NCI-H1092 (cell line): Measurements from ENCODE around the gene GOPC.

ENCODE experiments used
- DNase-seq: peaks from one replicate; lab custom pipeline; 2025; lab: John Stamatoyannopoulos, UW

Gene GOPC

DNA sequence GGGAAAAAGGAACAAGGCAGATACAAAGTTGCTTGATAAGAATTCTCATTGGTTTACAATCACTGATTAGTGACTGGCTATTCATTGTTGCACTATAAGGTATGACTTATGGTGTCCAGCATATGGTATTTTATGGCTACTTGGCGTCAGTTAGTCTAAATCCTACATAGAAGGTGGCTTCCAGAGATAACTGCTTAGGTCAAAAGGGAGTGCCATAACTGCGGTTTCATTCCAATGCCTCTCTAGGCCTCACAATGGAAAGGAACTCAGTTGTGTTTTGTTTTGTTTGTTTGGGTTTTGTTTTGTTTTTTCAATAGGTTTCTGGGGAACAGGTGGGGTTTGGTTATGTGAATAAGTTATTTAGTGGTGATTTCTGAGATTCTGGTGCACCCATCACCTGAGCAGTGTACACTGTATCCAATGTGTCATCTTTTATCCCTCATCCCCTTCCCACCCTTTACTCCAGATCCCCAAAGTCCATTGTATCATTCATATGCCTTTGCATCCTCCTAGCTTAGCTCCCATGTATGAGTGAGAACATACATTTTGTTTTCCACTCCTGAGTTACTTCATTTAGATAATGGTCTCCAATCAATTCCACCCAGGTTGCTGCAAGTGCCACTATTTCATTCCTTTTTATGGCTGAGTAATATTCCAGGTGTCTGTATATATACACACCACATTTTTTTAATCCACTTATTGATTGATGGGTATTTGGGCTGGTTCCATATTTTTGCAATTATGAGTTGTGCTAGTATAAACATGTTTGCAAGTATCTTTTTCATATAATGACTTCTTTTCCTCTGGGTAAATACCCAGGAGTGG, 7.0 kb downstream of the GOPC start:
- DNase-seq = no peak

DNA sequence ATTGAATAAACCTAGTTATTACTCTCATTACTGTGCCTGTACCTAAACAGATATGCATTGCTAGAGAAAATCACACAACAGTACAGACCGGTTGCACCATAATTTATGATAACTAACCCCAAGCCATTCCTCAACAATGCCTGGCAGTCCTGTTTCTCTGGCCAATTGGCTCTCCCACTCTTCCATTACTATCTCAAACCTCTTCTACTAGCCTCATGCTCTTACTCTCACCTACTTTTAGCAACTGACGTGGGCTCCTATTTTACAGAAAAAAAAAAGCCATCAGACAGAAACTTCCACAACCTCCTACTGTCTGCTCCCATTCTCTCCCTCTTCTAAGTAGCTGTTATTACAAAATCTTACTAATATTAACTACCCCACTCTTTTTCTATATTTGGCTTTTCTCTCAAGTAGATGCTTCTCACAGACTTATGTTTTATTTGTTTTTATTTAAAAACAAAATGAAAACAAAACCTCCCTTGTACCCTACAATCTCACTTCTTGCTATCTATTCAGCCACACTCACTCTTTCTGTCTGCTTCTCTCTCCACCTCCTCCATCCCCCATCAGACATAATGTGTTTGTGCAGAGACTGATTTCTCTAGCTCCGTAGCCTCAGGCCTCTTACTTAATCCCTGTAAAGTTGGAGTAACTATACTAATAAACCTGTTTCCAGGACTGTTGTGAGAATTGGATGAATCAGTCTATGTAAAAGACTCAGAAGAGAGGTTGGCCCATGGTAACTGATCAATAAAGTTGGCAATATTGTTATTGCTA, 9.1 kb downstream of the GOPC start:
- DNase-seq = no peak

DNA sequence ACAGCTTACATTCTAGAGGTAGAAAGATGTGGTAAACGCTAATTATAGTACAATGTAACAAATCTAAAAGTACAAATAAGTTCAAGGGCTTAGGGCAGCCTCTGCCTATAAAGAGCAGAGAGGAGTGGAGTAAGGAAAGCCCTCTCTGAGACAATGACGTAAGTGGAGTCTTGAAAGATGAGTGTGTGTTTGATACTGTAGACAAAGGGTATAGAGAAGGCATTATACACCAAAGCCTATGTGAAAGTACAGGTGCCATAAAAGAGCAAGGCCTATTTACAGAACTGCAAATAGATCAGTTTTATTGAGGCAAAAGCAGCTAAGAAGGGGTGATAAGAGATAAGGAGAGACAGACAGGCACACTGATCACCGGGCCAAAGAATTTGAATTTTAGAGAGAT, 10.9 kb downstream of the GOPC start:
- DNase-seq = no peak

DNA sequence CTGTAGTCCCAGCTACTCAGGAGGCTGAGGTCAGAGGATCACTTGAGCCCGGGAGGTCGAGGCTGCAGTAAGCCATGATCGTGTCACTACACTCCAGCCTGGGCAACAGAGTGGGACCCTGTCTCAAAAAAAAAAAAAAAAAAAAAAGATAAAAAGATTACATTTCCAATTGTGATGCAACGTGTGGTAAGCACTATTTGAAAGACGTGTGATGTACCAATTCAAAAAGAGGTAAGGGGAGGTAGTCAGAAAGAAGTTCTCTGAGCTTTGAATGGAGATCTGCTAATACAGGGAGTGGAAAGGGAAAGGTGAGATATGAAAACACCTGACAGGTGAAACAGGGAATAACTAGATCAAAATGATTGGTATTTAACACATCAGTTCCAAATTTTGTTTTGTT, 11.9 kb downstream of the GOPC start:
- DNase-seq = no peak

DNA sequence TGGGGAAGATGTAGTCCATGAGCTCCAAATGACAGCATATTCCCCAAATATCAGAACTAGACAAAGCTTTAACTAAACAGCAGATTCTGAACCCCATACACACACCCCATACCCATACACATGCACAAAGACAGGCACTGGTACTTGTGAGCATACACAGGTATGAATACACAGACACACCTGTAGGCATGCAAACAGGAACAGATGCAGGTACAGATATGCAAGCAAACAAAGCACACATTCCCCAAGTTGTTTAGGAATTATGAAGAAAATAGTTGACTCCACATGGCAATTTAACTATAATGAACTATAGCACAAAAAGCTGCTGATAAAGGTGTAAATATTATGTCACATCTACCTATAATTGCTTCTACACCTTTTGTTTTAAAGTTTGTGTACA, 16.7 kb downstream of the GOPC start:
- DNase-seq = no peak

DNA sequence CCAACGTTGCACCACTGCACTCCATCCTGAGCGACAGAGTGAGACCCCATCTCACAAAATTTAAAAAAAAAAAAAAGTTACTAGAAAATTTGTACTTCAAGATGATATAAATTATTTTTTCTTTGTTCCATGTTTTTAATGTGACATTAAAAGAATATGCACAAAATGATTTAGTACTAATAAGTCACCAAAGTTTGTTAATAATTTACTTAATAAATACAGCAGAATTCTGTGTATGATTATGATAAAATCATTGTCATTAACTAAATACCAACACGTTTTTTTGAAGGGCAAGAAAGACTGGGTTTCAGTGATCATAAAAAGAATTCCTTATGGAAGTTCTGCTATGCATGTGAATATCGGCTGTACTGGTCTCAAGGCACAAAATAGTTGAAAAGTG, 28.1 kb downstream of the GOPC start:
- no peak for DNase-seq

DNA sequence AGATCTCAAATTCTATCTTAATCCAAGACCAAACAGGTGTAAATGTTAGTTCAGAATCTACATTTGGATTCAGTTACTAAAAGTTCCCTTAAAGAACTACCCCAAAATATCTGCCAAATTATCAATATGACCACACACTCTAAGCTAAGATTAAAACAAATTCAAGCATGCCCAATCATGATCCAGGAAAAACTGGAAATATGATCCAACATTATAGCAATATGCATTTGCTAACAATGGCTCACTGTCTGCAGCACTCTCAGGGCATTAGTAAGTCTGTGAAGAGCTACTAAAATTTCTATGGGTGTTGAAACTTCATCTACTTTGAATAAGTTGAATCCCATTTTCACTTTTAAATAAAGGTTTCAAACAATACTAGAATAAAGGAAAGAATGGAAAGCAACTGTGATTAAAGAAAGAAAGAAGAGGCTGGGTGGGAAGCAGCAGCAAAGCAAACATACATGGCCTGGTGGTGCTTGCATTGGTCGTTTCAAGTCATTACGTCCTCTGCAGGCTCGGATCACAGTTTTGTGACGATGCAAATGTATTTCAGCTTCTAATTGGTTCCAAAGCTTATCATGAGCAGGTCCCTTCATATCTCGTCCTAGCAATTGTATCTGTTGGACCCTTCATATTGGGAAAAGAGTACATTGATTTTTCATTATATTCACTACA, 29.2 kb downstream of the GOPC start:
- DNase-seq = no peak

DNA sequence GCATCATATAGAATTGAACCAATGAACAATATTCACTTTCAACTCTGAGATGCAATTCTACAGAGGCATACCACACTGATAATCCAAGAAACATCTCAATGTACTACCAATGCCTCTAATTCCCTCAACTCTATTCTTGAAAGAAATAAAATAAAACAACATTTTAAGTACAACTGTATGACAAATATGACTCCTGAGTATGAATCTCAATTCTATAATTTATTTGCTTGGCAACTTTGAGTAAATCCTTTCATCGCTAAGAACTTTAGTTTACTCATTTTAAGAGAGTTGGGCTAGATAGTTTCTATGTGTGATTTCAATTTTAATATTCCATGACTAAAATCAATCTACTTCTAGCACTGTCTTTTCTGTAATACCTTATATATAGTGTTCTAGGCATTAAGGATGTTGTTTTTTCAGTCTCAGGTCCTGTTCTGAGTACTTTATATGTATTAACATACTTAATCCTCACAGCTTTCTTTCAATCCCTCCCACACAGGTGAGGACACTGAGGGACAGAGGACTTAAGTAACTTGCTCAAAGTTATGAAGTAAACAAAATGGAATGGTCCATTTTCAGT, 33.4 kb downstream of the GOPC start:
- no peak for DNase-seq

DNA sequence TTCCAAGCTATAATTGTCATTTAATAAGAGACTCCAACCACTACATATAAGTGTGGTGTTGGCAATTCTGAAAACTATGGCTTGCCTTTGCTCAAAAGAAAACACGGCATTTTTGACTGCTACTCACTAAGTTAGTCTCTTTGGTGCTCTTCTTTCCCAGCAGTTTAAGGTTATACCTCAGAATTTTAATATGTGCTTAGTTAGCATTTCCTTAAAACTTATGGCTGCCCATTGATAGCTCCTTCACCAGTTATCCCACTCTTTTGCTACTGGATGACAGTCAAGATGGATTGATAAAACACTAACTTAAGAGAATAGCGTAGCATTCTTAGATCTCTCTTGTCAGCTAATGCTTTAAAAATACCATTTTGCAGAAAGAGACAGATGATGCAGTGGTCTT, 34.1 kb downstream of the GOPC start:
- no peak for DNase-seq

DNA sequence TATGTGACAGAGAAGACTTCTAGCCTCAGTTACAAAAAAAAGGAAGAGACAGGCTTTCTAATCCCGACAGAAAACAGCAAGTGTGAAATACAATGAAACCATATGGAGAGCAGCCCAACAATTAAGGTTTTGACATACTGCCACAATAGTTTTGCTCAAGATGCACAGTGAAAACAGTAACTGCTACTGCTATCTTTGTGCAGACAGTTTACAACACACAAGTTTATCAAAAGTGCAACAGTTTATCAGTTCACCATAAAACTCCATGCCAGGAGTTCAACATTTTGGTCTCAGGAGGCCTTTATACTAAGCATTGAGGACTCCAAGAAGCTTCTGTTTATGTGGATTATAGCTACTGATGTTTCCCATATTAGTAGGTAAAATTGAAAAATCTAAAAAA, 37.6 kb downstream of the GOPC start:
- DNase-seq = no peak

DNA sequence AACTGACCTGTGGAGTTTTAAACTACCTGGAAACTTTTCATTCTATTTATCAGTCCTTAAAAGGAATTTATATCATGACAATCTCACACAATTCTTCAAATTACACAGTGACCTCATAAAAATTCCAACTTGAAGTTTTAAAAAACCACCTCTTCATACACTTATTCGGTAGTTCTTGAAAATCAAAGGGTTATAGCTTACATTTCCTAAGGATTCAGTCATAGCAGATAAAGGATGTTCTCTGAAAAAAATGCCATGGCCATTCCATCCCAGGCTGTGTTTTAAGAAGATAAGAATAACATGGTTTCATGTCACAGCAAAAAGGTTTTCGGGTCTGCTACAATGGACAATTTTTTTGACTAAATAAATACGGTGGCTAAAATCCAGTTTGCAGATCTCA, 41.2 kb downstream of the GOPC start:
- DNase-seq = no peak

DNA sequence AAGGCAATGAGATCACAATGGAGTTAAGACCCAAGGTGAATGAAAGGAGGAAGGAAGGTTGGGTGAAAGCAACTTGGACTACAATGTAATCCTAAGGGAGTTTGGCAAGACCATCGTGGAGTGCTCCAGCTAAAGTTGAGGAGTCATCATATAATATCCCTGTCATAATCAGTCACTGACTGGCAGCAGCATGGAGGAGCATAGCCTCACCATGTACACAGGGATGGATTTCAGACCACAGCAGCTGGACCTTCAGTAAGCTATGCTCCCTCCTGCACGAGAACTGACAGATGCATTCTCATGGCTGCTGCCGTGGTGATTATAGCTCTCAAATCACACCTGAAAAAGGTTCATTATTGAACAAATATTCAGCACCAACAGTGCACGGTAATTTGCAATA, 43.0 kb downstream of the GOPC start:
- no peak for DNase-seq

DNA sequence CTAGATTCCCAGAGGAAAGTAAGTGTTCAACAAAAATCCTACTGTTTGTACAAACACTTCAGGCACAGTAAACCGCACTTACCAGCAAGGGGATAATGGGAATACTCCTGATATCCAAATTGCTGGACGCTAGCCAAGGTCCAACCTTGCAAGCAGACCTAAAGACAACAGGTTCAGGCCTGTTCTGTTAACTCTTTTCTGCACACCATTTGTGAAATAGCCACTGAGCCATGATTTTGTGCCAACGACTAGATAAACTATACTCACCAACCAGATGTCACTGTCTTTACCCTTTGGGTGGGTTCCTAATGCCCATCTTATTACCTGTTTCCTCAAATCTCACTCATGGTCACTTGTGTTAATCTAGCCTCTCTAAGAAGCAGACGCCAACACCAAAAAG, 43.5 kb downstream of the GOPC start:
- no peak for DNase-seq

DNA sequence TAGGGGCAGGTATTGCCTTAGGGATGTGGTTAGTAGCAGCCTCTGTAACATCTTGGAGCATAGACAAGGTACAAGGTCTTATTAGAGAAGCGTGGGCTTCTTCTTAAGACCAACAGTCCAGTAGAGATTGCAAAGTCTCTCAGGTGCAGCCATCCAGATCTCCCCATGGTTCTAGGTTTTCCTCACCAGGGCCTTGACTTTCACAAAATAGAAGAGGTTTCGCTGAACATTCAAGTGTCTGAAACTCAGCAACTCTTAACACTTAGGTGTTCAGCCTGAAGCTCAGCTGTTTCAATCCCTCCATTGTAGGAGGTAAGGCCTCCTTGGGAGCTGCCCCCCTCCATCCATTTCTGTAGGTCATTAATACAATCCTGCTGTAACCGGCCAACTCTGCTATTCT, 44.4 kb downstream of the GOPC start:
- no peak for DNase-seq

DNA sequence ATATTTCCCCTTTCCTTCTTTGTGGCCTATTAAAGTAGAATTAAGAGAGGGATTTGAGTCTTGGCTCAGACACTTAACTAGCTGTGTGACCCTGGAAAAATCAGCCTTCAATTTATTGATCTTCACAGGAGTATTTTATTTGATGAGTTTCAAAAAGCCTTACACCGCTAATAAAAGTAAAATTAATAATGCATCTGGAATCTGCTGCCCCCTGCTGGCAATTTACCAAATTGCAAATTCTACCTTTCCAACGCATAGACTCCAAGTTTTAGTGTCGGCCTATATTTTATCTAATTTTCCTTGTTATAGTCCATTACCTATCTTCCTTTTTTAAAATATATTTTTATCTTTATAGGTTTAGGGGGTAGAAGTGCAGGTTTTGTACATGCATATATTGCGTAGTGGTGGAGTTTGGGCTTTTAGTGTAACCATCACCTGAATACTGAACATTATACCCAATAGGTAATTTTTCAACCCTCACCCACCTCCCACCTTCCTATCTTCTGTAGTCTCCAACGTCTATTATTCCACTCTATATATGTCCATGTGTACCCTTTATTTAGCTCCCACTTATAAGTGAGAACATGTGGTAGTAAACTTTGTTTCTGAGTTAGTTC, 46.3 kb downstream of the GOPC start:
- no peak for DNase-seq

DNA sequence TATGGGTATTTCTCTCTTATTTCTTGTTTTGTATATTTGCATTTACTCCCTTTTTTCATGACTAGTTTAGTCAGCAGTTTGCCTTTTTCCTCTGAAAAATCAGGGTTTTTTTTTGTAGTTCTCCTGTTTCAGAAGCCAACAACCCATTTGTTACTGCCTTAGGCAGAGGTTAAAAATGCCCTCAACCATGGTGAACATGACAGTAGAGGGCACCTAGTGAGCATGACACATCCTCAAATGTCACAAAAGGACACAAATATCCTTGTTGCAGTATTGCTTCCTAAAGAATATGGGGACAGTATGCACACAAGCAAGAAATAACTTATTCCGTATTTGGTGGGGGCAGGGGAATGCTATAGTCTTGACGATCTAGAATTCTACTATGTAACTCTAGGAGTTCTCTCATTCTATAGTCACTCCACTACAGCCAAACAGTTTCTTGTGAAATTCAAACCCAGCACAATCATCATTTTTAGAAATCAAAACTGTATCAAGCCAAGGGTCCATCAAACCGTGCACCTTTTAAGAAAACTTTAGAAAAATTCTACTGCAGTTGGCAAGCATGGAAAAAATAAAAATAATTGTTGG, 47.0 kb downstream of the GOPC start:
- DNase-seq = no peak

DNA sequence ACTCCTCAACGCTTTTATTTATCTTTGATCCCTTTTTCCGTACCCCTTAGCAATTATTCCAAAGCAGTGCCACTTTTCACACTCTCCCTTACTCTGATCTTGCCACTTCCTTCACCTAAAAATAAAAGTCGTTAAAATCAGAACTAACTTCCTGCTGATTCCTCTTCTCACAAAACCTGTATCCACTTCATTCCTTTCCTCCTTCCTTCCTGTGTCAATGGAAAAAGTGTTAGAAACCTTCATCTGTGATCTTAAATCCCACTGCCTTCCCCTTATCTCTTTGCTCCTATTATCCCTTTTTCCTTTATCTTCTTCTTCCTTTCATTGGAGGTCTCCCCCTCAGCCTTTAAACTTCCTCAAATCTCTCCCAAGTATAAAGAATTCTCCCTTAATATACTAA, 49.2 kb downstream of the GOPC start:
- no peak for DNase-seq

DNA sequence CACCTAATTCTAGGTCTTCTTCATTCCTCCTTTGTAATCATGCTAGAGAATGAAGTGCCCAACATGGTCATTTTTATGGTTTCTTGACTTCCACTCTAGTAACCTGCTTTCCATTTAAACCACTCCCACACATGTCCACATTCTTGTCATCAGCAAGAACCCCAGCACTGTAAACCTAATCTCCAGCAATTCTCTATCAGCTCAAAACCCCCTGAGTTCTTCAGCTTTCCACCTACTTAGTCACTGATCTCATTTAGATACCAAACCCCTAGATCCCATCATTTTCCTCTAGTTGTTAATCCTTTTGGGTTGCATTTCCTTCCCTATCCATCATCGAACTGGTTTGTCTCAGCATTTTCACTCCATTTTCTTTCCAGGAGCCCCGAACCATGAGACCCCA, 49.7 kb downstream of the GOPC start:
- DNase-seq = no peak

DNA sequence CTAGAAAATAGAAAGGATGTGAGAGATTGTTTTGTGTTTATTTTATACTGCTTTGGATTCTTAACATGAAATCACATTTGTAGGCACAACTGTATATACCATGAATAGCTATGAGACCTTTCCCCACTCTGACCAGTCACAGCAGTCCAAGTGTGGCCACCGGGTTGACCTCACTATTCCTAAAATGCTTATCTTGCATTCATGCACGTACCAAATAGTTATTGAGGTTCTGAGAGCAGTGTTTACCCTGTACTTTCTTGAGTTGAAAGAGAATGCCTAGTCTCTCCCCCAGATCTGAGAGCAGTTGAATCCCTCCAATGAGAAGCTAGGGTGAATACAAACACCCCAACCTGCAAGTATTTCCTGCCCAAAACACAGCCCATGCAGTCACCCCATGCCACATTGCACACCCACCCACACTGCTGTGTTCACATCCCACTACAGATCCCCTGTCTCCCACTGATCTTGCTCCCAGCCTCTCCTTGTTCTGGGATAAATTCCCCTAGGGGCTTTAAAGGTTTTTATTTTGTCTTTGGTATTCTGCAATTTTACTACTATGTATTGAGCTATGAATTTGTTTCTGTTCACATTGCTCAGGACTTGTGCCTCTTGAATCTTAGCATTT, 51.6 kb downstream of the GOPC start:
- DNase-seq = no peak

DNA sequence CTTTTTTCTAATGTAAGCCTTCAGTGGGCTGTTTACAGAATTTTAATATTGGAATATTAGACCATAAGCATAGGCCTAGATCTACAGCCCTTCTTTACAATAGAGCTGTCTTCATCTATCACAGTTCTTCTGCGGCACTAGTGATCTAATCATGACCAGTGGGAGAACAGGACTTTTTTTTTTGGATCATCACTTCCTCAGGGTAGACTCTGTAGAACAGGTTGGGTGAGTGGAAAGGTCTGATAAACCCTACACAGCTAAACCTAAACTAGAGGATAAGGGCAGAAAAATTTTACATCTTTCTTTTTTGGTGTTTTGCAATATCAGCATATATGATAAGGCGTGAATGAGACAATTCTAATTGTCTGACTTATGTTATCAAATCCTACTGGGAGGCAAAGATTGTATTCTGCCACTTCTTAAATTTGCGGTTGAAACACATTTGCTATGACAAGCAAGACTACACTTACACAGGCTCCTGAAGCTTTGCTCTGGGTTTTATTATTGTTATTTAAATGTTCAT, 52.2 kb downstream of the GOPC start:
- no peak for DNase-seq

DNA sequence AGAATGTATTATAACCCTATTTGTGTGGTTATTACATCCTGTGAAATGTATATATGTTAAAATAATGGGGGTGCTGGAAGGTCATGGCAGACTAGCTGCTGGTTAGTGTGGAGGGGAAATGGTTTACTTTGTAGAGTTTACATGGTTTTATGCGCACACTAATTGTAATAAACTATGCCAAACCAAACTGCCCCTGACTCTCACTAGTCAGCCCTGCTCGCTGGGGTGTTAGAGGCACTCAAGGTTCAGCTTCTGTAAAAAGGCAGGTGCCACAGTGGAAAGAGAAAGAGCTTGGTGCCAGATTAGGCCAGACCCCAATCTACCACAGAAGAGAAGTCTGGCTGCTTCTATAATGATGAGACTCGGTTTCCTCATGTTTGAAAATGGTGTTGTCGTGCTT, 52.7 kb downstream of the GOPC start:
- no peak for DNase-seq
